Liver (tissue), 9 donors: ENCODE results near the gene PLSCR3. TPM values are rescaled to one million over a fixed set of nuclear protein-coding genes. Genes with fewer than 3 reads are reported as not detected.

Experiments used
- DNase-seq: peaks from one replicate; pipeline ENCODE4 v3.0.0-alpha.2; 2017; ENCODE audit warnings: low spot score
- H3K27ac ChIP-seq, 2 donors: one replicate each; pipeline ENCODE4 v1.7.0; 2013; ENCODE audit warnings: inconsistent platforms in 2 of 2, low read length in 2 of 2, control low read depth in 1 of 2, low read depth in 1 of 2, mild to moderate bottlenecking in 1 of 2
- H3K27me3 ChIP-seq, 4 donors: one replicate each; pipeline versions ENCODE4 v1.6.1 to v1.7.0; 2013; ENCODE audit warnings: low read length in 3 of 4, inconsistent platforms in 1 of 4, mild to moderate bottlenecking in 1 of 4, moderate library complexity in 1 of 4; ENCODE audit not compliant: control insufficient read depth in 4 of 4, insufficient read depth in 4 of 4
- H3K36me3 ChIP-seq, 4 donors: one replicate each; pipeline versions ENCODE4 v1.6.1 to v1.7.0; 2013; ENCODE audit warnings: low read length in 3 of 4, mild to moderate bottlenecking in 3 of 4, low read depth in 1 of 4, moderate library complexity in 1 of 4; ENCODE audit not compliant: control insufficient read depth in 4 of 4, insufficient read depth in 3 of 4
- H3K4me1 ChIP-seq, 4 donors: one replicate each; pipeline versions ENCODE4 v1.6.1 to v1.7.0; 2013; ENCODE audit warnings: low read length in 3 of 4, mild to moderate bottlenecking in 3 of 4, moderate library complexity in 1 of 4; ENCODE audit not compliant: control insufficient read depth in 4 of 4, insufficient read depth in 4 of 4
- H3K4me3 ChIP-seq, 3 donors: one replicate each; pipeline versions ENCODE4 v1.6.1 to v1.7.0; 2013; ENCODE audit warnings: low read length in 3 of 3, control low read depth in 1 of 3, low read depth in 1 of 3, mild to moderate bottlenecking in 1 of 3
- H3K9ac ChIP-seq, 2 donors: one replicate each; pipeline ENCODE4 v1.7.0; 2013; ENCODE audit warnings: low read length in 2 of 2, mild to moderate bottlenecking in 2 of 2, moderate library complexity in 2 of 2, control low read depth in 1 of 2, low read depth in 1 of 2
- H3K9me3 ChIP-seq, 4 donors: one replicate each; pipeline versions ENCODE4 v1.6.1 to v1.7.0; 2013; ENCODE audit warnings: low read length in 3 of 4; ENCODE audit not compliant: control insufficient read depth in 4 of 4
- ATF3 ChIP-seq: IDR thresholded peaks from 2 replicates; pipeline ENCODE4 v1.6.1; 2016; ENCODE audit warnings: antibody characterized with exemption
- EGR1 ChIP-seq, 2 donors: IDR thresholded peaks; 2 replicates each; pipeline ENCODE4 v1.6.1; 2016 to 2018; ENCODE audit warnings: antibody characterized with exemption in 2 of 2, low read depth in 2 of 2
- FOXA2 ChIP-seq: IDR thresholded peaks from 2 replicates; pipeline ENCODE4 v1.6.1; 2016; ENCODE audit warnings: antibody characterized with exemption
- GABPA ChIP-seq, 2 donors: IDR thresholded peaks in 1 of 2; conservative IDR thresholded peaks in 1 of 2; 2 replicates each; pipeline ENCODE4 v1.6.1; 2016; ENCODE audit warnings: antibody characterized with exemption in 2 of 2, mild to moderate bottlenecking in 1 of 2, moderate library complexity in 1 of 2
- HNF4G ChIP-seq: IDR thresholded peaks from 2 replicates; pipeline ENCODE4 v1.6.1; 2016; ENCODE audit warnings: antibody characterized with exemption
- JUND ChIP-seq, 2 donors: IDR thresholded peaks; 2 replicates each; pipeline ENCODE4 v1.6.1; 2016; ENCODE audit warnings: antibody characterized with exemption in 2 of 2
- MAX ChIP-seq: IDR thresholded peaks from 2 replicates; pipeline ENCODE4 v1.6.1; 2016; ENCODE audit warnings: antibody characterized with exemption
- REST ChIP-seq: IDR thresholded peaks from 2 replicates; pipeline ENCODE4 v1.6.1; 2016; ENCODE audit warnings: antibody characterized with exemption, mild to moderate bottlenecking
- RXRA ChIP-seq, 2 donors: IDR thresholded peaks; 2 replicates each; pipeline ENCODE4 v1.6.1; 2017 to 2018; ENCODE audit warnings: antibody characterized with exemption in 2 of 2, mild to moderate bottlenecking in 1 of 2
- SP1 ChIP-seq: IDR thresholded peaks from 2 replicates; pipeline ENCODE4 v1.6.1; 2018; ENCODE audit warnings: antibody characterized with exemption, mild to moderate bottlenecking
- TAF1 ChIP-seq: conservative IDR thresholded peaks from 2 replicates; pipeline ENCODE4 v1.6.1; 2016; ENCODE audit warnings: antibody characterized with exemption, mild to moderate bottlenecking
- ZBTB33 ChIP-seq: IDR thresholded peaks from 2 replicates; pipeline ENCODE4 v1.6.1; 2016; ENCODE audit warnings: antibody characterized with exemption
- WGBS: extraction: QIAGEN DNeasy Blood & Tissue Kit; methylation state at CpG from one replicate; pipeline ENCODE4 v1.1.7; 2013; 5-methylcytosine and 5-hydroxymethylcytosine counted together
- polyA plus RNA-seq, 2 donors: library from polyadenylated mRNA; stranded (reverse) in 1 of 2; unstranded in 1 of 2; fragments of 200-250 nt in 1 of 2; fragments of >200 nt in 1 of 2; fragmentation: Nextera tagmentation in 1 of 2; extraction: Ambion mirVana in 1 of 2; gene quantifications; one replicate each; pipeline versions ENCODE4 v1.2.1 to v1.2.3, GENCODE V29; 2013 to 2015
- total RNA-seq, 2 donors: library from RNA; depleted of rRNA; stranded (reverse); fragments of >200 nt; gene quantifications; one replicate each; pipeline ENCODE4 v1.2.3, GENCODE V29; 2014
- donor health status: healthy.
- donor health status: healthy.
- donor health status: healthy.
- donor health status: healthy.
- donor health status: healthy.

Gene PLSCR3
- total and polyA plus RNA-seq, 4 donors = 2.8 to 10.9 (median 4.1) TPM

GRCh38 chr17:7425756-7426155 is 31.4 kb upstream of the PLSCR3 start:
- TF ChIP-seq TAF1 = no peak
- TF ChIP-seq EGR1 (IDR thresholded peaks at IDR 0.05; ENCODE audit: low read depth in 2 of 2) = no peak
- no peak for TF ChIP-seq JUND (IDR thresholded peaks at IDR 0.05)
- H3K9me3 ChIP-seq = no peaks in the 10 kb centered on the region
- H3K4me3 ChIP-seq = no peak overlapping the region
- no peak overlapping the region for H3K9ac ChIP-seq
- H3K36me3 ChIP-seq = no peaks in the 10 kb centered on the region
- no peaks in the 10 kb centered on the region for H3K4me1 ChIP-seq
- 88% methylated on average over 8 of the region's 8 CpGs for WGBS
- H3K27me3 ChIP-seq = no peaks in the 10 kb centered on the region
- DNase-seq = no peak
- H3K27ac ChIP-seq = no peak overlapping the region

- DNase-seq = no peak
- TF ChIP-seq RXRA (IDR thresholded peaks at IDR 0.05) (no peak), REST (no peak), FOXA2 (no peak), MAX (no peak)
- 85% methylated on average over 7 of the region's 7 CpGs for WGBS
These were observed 31.0 kb upstream of the PLSCR3 start, which contains the start of gene SPEM2 for GRCh38 chr17:7425316-7425715. TSS of gene SPEM2 (plus strand) at chr17:7425616. CDS start at chr17:7425689, 73 bp downstream.

GRCh38 chr17:7423679-7424078 is 29.4 kb upstream of the PLSCR3 start:
- WGBS = 82% methylated on average over 4 of the region's 4 CpGs
- no peaks in the 10 kb centered on the region for H3K36me3 ChIP-seq
- H3K4me1 ChIP-seq = no peaks in the 10 kb centered on the region
- H3K27me3 ChIP-seq = no peaks in the 10 kb centered on the region
- no peak overlapping the region for H3K9ac ChIP-seq
- no peak for DNase-seq
- no peak overlapping the region for H3K27ac ChIP-seq
- no peaks in the 10 kb centered on the region for H3K9me3 ChIP-seq
- TF ChIP-seq GABPA (IDR thresholded peaks at IDR 0.05 in 1 of 2, conservative IDR thresholded peaks at IDR 0.05 in 1 of 2) = no peak
- TF ChIP-seq ATF3 = no peak
- no peak for TF ChIP-seq HNF4G
- no peak for TF ChIP-seq ZBTB33
- TF ChIP-seq REST = no peak
- TF ChIP-seq JUND (IDR thresholded peaks at IDR 0.05) = no peak
- no peak for TF ChIP-seq MAX
- TF ChIP-seq SP1 = no peak
- no peak overlapping the region for H3K4me3 ChIP-seq

More at GRCh38 chr17:7425316-7425715, 31.0 kb upstream of the PLSCR3 start, which contains the start of gene SPEM2:
- Histone ChIP-seq H3K9ac (no peak within 1 kb of the TSS), H3K9me3 (no peaks in the 10 kb centered on the region), H3K27ac (no peak within 1 kb of the TSS), H3K27me3 (no peaks in the 10 kb centered on the region), H3K36me3 (no peaks in the 10 kb centered on the region), H3K4me1 (no peaks in the 10 kb centered on the region), H3K4me3 (no peak within 1 kb of the TSS)
